ENCODE results near the gene RTP2. TPM values are rescaled to one million over a fixed set of nuclear protein-coding genes. Genes with fewer than 3 reads are reported as not detected.

Gene RTP2
- total RNA-seq (ENCODE audit: low replicate concordance): not detected in 2 replicates
- long read RNA-seq: 0 reads

GRCh38 chr3:187702507-187703033 lies at the start of gene RTP2:
Gene RTP2, minus strand, starts transcription at chr3:187702557. Its CDS starts 429 bp downstream, at chr3:187702128.
- no peaks in the 10 kb centered on the region for H3K4me1 Mint-ChIP-seq (ENCODE audit: unreplicated experiment)
- H3K9me3 Mint-ChIP-seq: no peaks in the 10 kb centered on the region
- peaks cover 3% of the 10 kb centered on the region for H3K27me3 Mint-ChIP-seq
- no peak within 1 kb of the TSS for H3K4me3 Mint-ChIP-seq
- no peak for DNase-seq (ENCODE audit: extremely low spot score, unreplicated experiment)
- TF ChIP-seq CTCF (conservative IDR thresholded peaks at IDR 0.05): no peak
- no peak within 1 kb of the TSS for H3K27ac Mint-ChIP-seq
- H3K36me3 Mint-ChIP-seq: no peaks in the 10 kb centered on the region

GRCh38 chr3:187750513-187751123 lies 48.3 kb upstream of the RTP2 start:
- TF ChIP-seq CTCF (conservative IDR thresholded peaks at IDR 0.05): no peak
- Mint-ChIP-seq H3K4me3 (peak overlapping the region; percentile 90), H3K4me1 (ENCODE audit: unreplicated experiment) (peaks cover 50% of the 10 kb centered on the region), H3K27ac (peak overlapping the region; percentile 100), H3K36me3 (no peaks in the 10 kb centered on the region), H3K27me3 (no peaks in the 10 kb centered on the region), H3K9me3 (no peaks in the 10 kb centered on the region)
- DNase-seq (ENCODE audit: extremely low spot score, unreplicated experiment): no peak

GRCh38 chr3:187750006-187750512 lies 47.7 kb upstream of the RTP2 start:
- H3K36me3 Mint-ChIP-seq: no peaks in the 10 kb centered on the region
- peak overlapping the region; percentile 100 for H3K27ac Mint-ChIP-seq
- no peak for TF ChIP-seq CTCF (conservative IDR thresholded peaks at IDR 0.05)
- H3K9me3 Mint-ChIP-seq: no peaks in the 10 kb centered on the region
- H3K4me3 Mint-ChIP-seq: peak overlapping the region; percentile 90
- H3K27me3 Mint-ChIP-seq: no peaks in the 10 kb centered on the region
- no peak for DNase-seq (ENCODE audit: extremely low spot score, unreplicated experiment)
- H3K4me1 Mint-ChIP-seq (ENCODE audit: unreplicated experiment): peaks cover 51% of the 10 kb centered on the region

GRCh38 chr3:187748050-187748481 lies 45.7 kb upstream of the RTP2 start:
- peak; percentile 92 for DNase-seq (ENCODE audit: extremely low spot score, unreplicated experiment)
- H3K27ac Mint-ChIP-seq: peak overlapping the region; percentile 100
- no peaks in the 10 kb centered on the region for H3K9me3 Mint-ChIP-seq
- TF ChIP-seq CTCF (conservative IDR thresholded peaks at IDR 0.05): peak; percentile 98
- peaks cover 51% of the 10 kb centered on the region for H3K4me1 Mint-ChIP-seq (ENCODE audit: unreplicated experiment)
- H3K27me3 Mint-ChIP-seq: no peaks in the 10 kb centered on the region
- peak overlapping the region; percentile 97 for H3K4me3 Mint-ChIP-seq
- no peaks in the 10 kb centered on the region for H3K36me3 Mint-ChIP-seq

- no peak for DNase-seq (ENCODE audit: extremely low spot score, unreplicated experiment)
- Mint-ChIP-seq H3K9me3 (no peaks in the 10 kb centered on the region), H3K27ac (peak overlapping the region; percentile 100), H3K36me3 (no peaks in the 10 kb centered on the region), H3K27me3 (no peaks in the 10 kb centered on the region), H3K4me1 (ENCODE audit: unreplicated experiment) (peaks cover 51% of the 10 kb centered on the region), H3K4me3 (peak overlapping the region; percentile 97)
- TF ChIP-seq CTCF (conservative IDR thresholded peaks at IDR 0.05): no peak
Measured at GRCh38 chr3:187747506-187747905, 45.1 kb upstream of the RTP2 start.

All from type B pancreatic cell (in vitro differentiated cells).